HuH-7.5 (cell line): ENCODE data around the gene ZSCAN1.

Source experiments
- DNase-seq: peaks from one replicate; pipeline ENCODE4 v3.0.0; 2011; ENCODE audit warnings: low spot score

ZSCAN1 gene

DNA sequence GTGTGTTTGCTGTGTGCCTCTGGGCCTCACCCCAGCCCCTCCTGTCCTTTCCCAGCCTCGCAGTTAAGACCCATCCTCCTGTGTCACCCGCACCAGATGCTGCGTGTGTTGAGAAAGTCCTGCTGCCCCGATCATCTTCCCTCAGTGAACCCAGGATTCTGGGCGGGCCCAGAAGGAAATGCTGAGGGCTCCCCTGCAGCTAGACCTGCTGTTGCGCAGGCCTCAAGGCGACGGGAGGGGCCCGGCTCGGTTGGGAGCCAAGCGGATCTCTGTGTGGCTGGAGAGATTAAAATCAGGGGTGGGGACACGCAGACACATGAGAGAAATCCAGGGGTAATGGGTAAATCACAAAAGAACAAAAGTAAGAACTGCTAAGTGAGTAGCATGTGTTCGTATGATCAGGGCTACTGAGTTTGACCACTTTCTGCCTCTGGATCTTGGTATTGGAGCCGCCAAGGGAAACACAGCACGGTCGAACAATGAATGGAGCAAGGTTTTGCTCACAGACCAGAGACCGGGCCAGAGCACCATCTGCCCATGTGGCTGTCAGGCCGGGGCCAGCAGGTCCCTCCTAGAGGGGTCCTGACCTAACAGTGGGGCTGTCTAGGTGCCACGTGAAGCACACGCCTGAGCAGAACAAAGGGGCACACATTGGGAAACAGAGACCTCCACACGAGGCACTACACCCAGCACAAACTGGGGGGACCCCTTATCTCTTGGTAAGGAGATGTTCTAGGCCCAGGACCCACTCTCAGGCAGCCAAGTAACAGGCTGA is 7.1 kb downstream of the ZSCAN1 start:
- DNase-seq, result no peak

DNA sequence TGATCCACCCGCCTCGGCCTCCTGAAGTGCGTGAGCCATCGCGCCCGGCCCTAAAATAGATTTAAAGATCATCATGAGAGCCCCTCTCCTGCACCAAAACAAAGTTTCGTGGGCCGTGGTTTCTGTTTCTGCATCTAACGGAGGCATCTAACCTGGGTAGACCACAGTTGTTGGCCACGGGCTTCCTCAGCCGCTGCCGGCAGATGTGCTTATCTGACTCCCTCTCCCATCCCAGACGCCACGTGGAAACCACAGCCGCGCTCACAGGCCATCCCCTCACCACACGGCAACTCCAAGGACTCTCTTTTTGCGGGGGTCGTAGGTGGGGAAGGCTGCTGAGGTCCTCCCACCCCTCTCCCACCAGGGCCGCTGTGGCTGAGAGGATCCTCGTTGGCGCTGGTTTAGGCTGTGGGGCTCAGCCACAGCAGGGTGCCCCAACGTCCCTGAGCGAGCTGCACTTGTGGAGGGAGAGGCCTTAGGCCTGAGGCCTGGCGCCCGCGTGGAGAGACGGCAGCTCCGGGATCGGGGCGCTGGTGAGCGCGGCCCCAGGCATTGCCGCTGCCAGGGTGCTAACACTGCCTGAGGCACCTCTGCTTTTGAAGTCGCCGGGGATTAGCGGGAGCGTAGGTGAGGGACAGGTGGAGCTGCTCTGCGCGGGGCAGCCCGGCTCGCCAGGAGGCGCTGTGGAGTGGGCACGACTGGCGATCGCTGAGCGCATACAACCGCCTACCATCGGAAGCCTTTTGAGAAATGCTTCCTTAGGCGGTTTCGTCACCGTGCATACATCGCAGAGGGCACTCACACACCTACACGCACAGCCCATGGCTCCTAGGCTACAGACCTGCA is 8.9 kb downstream of the ZSCAN1 start:
- DNase-seq, result no peak

DNA sequence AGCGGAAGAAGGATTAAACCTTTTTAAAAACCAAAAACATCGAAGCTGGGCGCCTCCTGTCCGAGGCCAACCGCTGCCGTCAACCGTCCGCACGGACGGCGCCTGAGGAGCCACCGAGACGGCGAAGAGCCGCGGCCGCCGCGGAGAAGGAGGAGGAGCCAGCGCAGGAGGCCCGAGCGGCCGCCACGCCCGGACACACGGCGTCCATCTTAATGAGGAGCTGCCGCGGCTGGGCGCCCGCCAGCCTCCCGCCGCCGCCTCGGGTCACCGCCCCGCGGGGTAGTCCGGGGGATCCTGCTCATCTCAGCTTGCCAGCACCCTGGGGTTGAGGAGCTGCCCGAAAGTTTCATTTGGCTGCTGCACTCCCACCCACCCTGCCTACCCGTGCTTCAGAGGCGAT is 10.6 kb downstream of the ZSCAN1 start:
- no peak for DNase-seq

DNA sequence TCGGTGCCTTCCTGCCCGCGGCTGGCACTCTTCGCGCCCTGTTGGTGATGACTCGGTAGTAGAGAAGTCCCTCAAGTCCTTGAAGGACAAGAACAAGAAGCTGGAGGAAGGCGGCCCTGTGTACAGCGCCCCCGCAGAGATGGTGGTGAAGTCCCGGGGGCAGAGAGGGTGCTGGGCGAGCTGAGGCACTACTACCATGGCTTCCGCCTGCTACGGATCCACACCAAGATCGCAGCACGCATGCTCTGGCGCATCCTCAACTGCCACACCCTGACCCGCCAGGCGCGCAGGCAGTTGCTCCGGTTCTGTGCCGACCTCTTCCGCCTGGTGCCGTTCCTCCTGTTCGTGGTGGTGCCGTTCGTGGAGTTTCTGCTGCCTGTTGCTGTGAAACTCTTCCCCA is 11.1 kb downstream of the ZSCAN1 start:
- no peak for DNase-seq

DNA sequence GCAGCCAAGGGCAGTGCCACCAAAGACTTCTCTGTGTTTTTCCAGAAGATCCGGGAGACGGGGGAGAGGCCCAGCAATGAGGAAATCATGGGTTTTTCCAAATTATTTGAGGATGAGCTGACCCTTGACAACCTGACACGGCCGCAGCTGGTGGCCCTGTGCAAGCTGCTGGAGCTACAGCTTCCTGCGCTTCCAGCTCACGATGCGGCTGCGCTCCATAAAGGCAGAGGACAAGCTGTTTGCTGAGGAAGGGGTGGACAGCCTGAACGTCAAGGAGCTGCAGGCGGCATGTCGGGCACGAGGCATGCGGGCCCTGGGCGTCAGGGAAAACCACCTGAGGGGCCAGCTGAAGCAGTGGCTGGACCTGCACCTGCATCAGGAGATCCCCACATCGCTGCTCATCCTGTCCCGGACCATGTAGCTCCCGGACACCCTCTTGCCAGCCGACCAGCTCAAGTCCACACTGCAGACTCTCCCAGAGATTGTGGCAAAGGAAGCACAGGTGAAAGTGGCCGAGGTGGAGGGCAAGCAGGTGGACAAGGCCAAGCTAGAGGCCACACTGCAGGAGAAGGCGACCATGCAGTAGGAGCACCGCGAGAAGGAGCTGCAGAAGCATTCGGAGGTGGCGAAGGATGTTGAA is 11.7 kb downstream of the ZSCAN1 start:
- DNase-seq, result no peak

DNA sequence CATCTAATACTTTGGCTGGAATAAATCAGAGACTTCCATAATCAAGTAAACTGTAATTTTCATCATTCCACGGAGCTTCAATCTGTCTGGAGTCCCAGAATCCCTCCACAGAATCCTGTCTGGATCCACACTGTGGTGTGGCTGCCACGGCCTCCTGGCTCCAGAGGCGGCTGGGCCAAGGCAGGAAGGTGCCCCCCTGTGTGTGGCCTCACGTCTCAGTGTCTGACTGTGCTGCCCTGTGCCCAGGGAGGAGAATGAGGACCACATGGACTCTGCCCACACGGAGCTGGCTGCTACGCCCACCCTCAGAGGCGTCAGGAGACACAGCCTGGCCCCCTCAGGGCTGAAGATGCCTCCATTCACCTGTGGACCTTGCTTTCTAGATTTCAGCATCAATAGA is 13.0 kb downstream of the ZSCAN1 start:
- no peak for DNase-seq

DNA sequence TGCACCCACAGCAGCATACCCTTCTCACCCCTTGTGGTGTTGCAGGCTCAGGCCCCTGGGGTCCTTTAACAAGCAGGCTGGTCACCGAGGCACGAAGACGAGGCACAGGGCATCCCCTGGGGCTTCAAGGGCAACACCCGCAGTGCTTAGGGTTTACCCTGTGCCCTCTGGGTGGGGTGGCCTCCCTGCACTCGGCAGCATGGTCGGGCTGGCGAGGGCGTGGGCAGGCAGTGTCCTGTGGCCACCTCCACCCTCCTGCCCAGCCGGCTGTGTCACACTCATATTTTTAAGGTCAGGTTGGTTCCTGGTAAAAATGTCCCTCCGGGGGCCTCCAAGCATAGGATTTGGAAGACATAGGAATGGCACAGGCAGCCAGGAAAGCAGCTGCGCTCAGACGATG is 13.8 kb downstream of the ZSCAN1 start:
- DNase-seq, result no peak

DNA sequence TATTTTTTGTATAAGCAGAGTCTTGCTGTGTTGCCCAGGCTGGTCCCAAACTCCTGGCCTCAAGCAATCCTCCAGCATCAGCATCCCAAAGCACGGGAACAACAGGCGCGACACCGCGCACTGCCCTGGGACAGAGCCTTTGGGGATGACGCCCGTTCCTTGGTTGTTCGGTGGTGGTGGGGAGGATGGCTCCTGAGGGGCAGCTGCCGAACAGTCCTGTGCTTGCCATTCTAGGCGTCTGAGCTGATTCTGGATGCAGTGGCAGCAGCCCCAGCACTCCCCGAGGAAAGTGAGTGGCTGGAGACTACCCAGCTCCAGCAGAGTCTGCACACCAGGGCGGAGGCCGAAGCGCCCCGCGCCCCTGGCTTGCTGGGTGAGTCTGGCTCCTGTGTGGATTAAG is 18.4 kb downstream of the ZSCAN1 start:
- DNase-seq, result no peak

DNA sequence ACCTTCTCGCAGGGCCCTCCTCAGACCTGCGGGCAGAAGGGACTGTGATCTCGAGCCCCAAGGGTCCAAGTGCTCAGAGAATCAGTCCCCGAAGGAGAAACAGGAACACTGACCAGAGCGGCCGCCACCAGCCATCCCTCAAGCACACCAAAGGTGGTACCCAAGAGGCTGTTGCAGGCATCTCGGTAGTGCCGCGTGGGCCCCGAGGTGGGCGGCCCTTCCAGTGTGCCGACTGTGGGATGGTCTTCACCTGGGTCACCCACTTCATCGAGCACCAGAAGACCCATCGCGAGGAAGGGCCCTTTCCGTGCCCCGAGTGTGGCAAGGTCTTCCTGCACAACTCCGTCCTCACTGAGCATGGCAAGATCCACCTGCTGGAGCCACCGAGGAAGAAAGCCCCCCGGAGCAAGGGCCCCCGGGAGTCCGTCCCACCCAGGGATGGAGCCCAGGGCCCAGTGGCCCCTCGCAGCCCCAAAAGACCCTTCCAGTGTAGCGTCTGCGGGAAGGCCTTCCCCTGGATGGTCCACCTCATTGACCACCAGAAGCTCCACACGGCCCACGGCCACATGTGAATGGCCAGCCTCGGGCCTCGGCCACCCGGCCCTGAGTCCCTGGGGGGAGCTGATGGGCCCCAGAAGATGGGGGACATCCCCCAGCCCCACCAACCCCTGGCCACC is 19.8 kb downstream of the ZSCAN1 start:
- no peak for DNase-seq

DNA sequence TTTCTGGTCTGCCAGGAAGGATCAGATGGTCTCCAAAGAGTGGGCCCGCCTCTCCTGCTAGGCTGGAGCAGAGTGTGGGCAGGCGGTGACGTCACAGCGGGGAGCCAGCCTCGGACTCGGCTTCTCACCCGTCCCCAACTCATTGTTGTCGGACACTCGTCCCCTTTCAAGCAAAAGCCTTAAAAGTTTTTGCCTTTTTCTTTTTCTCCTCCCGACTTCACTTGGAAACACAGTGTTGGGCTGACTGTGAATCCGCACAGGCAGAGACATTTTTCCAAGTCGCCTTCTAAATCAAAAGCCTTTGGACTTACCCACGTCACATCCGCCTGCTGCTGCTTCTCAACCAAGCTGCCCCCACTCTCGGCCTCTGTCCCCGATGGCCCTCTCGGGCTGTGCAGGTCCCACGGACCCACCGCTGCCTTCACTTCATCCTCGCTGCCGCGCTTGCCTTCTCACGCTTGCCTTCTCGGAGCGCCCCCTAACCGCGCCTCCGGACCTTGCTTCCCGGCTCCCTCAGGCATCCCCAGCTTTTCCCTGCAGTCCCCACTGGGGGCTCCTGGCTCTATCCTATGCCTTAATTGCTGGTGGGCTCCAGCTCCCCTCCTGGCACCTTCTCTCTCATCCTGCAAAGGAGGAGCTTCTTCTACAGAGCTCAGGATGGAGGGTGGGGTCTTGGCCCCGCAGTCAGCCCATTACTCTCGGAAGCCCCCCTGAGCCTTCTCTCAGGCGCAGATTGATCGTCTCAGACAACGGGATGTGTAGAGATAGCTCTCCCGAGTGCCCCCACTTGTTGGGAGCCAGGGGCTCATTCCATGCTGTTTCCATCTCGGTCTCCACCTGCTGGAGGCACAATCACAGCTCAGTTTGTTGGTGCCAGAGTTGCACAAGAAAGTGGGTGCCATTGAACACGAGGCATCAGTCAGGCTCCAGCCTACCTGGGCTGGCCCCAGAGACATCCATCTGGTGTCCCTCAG is 21.4 kb downstream of the ZSCAN1 start:
- no peak for DNase-seq

DNA sequence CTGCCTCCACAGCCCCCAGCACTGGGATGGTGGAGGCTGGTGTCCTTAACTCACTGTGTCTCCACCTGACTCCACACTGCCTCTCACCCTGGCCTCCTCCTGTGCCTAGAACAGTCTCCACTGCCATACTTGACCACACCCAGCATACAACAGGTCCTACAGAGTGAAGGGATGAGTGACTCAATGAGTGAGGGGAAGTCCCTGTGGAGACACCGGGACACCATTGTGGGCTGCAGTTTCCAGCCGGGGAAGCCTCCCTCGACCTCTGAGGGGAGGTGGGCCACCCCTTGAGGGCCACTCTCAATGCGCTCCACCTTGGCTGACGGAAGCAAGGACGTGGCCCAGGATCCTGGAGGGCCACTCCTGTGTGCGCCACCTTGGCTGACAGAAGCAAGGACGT is 22.4 kb downstream of the ZSCAN1 start:
- DNase-seq, result no peak

DNA sequence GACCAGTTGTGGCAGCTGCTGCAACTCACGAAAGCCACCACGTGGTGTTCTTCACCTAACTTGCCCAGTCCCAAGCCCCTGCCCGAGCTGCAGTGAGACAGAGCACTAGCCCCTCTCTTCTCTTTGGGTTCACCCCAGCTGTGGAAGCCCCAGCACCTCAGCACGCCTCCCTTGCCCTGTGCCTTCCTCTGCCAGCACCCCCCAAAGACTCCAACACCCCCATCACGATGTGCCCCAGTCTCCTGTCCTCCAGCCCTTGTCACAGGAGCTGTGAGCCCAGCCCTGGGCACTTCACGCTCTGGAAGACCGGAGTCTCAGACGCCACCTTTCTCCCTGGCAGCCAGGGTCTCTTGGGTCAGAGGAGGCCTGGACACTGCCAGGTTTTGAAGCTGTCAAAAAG is 23.0 kb downstream of the ZSCAN1 start:
- DNase-seq, result no peak

DNA sequence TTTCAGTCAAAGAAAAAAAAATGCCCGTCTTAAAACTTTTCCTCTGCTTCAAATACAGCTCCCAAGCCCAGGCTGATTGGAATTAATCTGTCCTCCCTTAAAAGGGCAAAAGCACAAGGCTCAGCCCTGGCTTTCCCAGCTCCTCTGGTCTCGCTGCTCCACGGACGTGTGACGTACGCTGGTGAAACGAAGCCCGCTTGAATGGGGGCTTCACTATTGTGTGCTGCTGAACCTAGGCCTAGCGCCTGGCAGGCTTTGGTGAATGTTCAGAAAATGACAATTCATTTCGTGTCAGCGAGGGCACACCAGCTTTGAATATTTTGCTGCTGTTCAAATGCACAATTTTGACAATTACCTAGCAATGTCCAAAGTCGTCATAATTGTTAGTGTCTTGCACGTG is 24.6 kb downstream of the ZSCAN1 start:
- DNase-seq, result no peak

DNA sequence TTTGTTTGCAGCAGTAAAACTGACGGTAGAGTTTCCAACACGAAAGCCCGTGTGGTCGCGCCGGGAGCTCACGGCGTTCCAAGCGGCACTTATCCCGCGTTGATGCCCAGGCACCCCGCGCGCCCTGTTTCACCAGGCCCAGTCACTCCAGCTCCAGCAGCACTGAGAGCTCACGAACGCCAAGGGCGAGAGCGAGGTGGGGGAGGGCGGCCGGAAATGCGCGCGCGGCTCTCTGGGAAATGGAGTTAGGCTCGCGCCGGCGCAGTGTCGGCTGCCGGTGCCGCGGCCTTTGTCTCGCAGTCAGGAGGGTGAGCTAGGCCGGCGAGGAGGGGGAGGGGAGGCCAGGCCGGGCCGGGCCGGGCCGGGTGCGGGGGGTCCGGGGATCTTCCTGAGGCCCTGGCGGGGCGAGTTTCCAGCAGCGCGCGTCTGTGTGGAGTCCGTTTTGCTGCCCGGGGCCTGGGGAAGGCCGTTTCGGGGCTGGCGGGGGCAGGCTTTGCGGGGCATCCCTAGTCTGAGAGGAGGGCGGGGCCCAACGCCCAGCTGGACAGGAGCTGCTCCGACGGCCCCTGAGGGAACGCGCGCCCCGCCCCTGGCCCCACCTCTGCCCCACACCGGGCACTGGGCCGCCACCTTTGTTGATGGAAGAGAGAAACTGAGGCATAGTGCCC is 25.3 kb downstream of the ZSCAN1 start, which contains the start of gene ZNF135:
Gene ZNF135, plus strand, starts transcription at position 280 of the 668 bp plus-strand sequence. CDS start 721 bp downstream, outside the sequence.
- no peak for DNase-seq

DNA sequence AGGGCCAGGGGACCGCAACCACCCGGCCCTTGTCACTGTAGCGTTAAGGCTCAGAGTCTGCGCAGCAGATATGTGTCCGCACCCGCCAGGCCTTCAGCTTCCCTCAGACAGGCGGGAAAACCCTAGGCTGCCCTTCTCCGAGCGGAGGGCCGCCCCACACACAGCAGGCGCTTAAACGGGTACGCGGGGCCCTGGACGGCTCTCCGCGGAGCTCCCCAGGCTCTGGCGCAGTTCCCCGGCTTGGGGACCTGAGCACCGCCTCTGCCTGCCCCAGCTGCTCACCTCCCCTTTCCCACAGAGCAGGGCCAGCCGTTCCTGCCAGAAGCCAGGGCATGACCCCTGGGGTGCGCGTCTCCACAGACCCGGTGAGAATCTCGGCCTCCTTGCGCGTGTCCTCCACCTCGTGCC is 25.9 kb downstream of the ZSCAN1 start:
- DNase-seq, result no peak

DNA sequence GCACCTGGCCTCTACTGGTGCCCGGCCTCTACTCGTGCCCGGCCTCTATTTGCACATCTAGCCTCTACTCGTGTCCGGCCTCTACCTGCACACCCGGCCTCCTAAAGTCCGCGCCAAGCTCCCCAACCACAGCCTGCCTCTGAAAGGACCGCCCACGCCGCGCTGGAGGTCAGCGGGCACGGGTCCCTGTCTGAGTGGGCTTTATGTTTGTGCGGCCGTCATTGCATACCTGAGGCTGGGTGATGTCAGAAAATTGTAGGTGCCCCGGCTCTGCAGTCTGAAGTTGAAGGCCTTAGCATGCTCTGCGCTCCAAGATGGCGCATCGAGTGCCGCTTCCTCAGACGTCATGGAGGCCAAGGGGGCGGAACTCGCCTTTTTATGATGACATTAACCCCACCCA is 26.4 kb downstream of the ZSCAN1 start:
- DNase-seq, result no peak

DNA sequence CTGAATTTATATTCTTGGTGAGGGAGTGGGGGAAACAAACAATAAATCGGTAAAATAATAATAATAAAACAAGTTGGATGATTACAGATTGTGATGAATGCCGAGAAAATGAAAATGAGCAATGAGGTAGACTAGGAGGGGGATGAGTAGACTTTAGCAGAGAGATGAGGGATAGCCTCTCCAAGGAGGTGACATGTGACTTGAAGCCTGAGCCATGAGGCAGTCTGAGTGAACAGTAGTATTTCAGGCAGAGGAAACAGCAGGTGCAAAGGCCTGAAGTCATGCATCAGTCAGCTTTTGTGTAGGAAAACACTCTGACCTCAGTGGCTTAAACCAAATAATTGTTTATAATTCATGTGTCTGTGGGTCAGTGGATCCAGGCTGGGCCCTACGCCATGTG is 29.9 kb downstream of the ZSCAN1 start:
- no peak for DNase-seq

DNA sequence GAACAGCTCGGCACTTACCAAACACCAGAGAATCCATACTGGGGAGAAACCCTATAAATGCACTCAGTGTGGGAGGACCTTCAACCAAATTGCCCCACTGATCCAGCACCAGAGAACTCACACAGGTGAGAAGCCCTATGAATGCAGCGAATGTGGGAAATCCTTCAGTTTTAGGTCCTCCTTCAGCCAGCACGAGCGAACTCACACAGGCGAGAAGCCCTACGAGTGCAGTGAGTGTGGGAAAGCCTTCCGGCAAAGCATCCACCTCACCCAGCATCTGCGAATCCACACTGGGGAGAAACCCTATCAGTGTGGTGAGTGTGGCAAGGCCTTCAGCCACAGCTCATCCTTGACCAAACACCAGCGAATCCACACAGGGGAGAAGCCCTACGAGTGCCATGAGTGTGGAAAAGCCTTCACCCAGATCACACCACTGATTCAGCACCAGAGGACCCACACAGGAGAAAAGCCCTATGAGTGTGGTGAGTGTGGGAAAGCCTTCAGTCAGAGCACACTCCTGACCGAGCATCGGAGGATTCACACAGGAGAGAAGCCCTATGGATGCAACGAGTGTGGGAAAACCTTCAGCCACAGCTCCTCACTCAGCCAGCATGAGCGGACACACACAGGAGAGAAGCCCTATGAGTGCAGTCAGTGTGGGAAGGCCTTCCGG is 33.6 kb downstream of the ZSCAN1 start:
- no peak for DNase-seq

DNA sequence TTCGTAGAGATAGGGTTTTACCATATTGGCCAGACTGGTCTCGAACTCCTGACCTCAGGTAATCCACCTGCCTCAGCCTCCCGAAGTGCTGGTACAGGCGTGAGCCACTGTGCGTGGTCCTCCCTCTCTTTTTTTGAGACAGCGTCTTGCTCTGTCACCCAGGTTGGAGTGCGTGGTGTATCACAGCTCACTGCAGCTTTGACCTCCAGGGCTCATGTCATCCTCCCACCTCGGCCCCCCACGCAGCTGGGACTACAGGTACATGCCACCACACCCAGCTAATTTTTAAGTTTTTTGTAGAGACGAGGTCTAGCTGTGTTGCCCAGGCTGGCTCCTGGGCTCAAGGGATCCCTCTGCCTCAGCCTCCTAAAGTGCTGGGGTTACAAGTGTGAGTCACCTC is 46.0 kb downstream of the ZSCAN1 start:
- no peak for DNase-seq

DNA sequence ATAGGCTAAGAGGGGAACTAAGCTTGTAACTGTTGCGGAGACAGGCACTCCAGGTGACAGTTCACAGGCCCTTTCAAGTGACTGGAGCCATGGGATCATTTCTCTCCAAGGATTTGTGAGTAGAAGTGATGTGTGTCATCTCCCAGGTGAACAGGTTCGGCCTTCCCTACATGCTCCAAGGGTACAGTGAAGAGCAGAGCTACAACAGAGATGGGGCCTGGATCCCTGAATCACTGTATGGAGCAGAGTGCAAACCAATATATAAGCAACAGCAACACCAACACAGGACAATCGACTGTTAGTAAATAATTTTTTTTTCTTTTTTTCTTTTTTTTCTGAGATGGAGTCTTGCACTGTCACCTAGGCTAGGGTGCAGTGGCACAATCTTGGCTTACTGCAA is 49.2 kb downstream of the ZSCAN1 start:
- no peak for DNase-seq
